ENCODE measurements around the gene CTBP2. TPM values are rescaled to one million over a fixed set of nuclear protein-coding genes. Genes with fewer than 3 reads are reported as not detected.
"Not testable (repeated sequence)": the region's sequence is repeated elsewhere in the genome, so short reads cannot be mapped to it uniquely, and the experiment has no call there.

Gene CTBP2
- total RNA-seq, 2 donors from 2014 or later, result 107 to 142 TPM

- intact Hi-C loops (cut with DNase I, micrococcal nuclease), result loop anchor here in 1 of 2 donors (10.0 kb wide), 1 partner anchor 82 kb away; no protein-coding TSS in a partner anchor
- DNase-seq, result no peak
- no peak for ATAC-seq
Observed at GRCh38 chr10:125062227-125062913, 98.0 kb downstream of the CTBP2 start.

GRCh38 chr10:125061557-125062226 is 98.7 kb downstream of the CTBP2 start:
- DNase-seq, result no peak
- intact Hi-C loops (cut with DNase I, micrococcal nuclease), result loop anchor here in 1 of 2 donors (10.0 kb wide), 1 partner anchor 83 kb away; no protein-coding TSS in a partner anchor
- peak; percentile 13 for ATAC-seq

- intact Hi-C loops (cut with DNase I, micrococcal nuclease), result loop anchor here in 1 of 2 donors (10.0 kb wide), 1 partner anchor 84 kb away; no protein-coding TSS in a partner anchor
- ATAC-seq (peak; percentile 70), DNase-seq (peak; percentile 90 to 92)
Observed at GRCh38 chr10:125060826-125061556, 99.4 kb downstream of the CTBP2 start.

GRCh38 chr10:125060482-125060825 is 99.9 kb downstream of the CTBP2 start:
- intact Hi-C loops (cut with DNase I, micrococcal nuclease), result loop anchor here in 1 of 2 donors (10.0 kb wide), 1 partner anchor 84 kb away; no protein-coding TSS in a partner anchor
- ATAC-seq, result no peak

GRCh38 chr10:125060026-125060425 is 100.3 kb downstream of the CTBP2 start:
- ATAC-seq (no peak), DNase-seq (no peak)
- intact Hi-C loops (cut with DNase I, micrococcal nuclease), result loop anchor here in 1 of 2 donors (10.0 kb wide), 1 partner anchor 85 kb away; no protein-coding TSS in a partner anchor

More at GRCh38 chr10:125060482-125060825, 99.9 kb downstream of the CTBP2 start:
- DNase-seq, result no peak

GRCh38 chr10:125059348-125059747 is 101.0 kb downstream of the CTBP2 start:
- DNase-seq; intact Hi-C loops (cut with DNase I, micrococcal nuclease); ATAC-seq: not testable (repeated sequence)

GRCh38 chr10:125057158-125058001 is 103.0 kb downstream of the CTBP2 start:
- intact Hi-C loops (cut with DNase I, micrococcal nuclease), result no loop called here
- ATAC-seq, result peak; percentile 33

GRCh38 chr10:125056161-125057132 is 103.9 kb downstream of the CTBP2 start:
- peak in 1 of 2 donors; percentile 51 for DNase-seq
- ATAC-seq, result peak; percentile 62
- intact Hi-C loops (cut with DNase I, micrococcal nuclease), result no loop called here

More at GRCh38 chr10:125057158-125058001, 103.0 kb downstream of the CTBP2 start:
- peak in 1 of 2 donors; percentile 68 for DNase-seq

- intact Hi-C loops (cut with DNase I, micrococcal nuclease), result no loop called here
- no peak for DNase-seq
Observed at GRCh38 chr10:125055446-125055845, 104.9 kb downstream of the CTBP2 start.

GRCh38 chr10:125054669-125055268 is 105.6 kb downstream of the CTBP2 start:
- DNase-seq (no peak), ATAC-seq (no peak)
- intact Hi-C loops (cut with DNase I, micrococcal nuclease), result no loop called here

More at GRCh38 chr10:125055446-125055845, 104.9 kb downstream of the CTBP2 start:
- no peak for ATAC-seq

GRCh38 chr10:125054216-125054615 is 106.1 kb downstream of the CTBP2 start:
- intact Hi-C loops (cut with DNase I, micrococcal nuclease), result no loop called here
- DNase-seq (no peak), ATAC-seq (no peak)

GRCh38 chr10:125052146-125052545 is 108.2 kb downstream of the CTBP2 start:
- intact Hi-C loops (cut with DNase I, micrococcal nuclease), result no loop called here
- DNase-seq (no peak), ATAC-seq (no peak)

- ATAC-seq (no peak), DNase-seq (no peak)
- intact Hi-C loops (cut with DNase I, micrococcal nuclease), result no loop called here
Observed at GRCh38 chr10:125050383-125050782, 110.0 kb downstream of the CTBP2 start.

- intact Hi-C loops (cut with DNase I, micrococcal nuclease), result loop anchor here in 1 of 2 donors (10.0 kb wide), 1 partner anchor 295 kb away; no protein-coding TSS in a partner anchor
- ATAC-seq (no peak), DNase-seq (no peak)
Observed at GRCh38 chr10:125049216-125049881, 111.0 kb downstream of the CTBP2 start.

- DNase-seq (peak; percentile 82 to 88), ATAC-seq (peak; percentile 75)
- intact Hi-C loops (cut with DNase I, micrococcal nuclease), result loop anchor here in 1 of 2 donors (10.0 kb wide), 1 partner anchor 297 kb away; no protein-coding TSS in a partner anchor
Observed at GRCh38 chr10:125048094-125048864, 112.1 kb downstream of the CTBP2 start.

Data from left colon (tissue), 2 donors.